AML-193 (cell line): ENCODE measurements around the gene KLHL24.
A peak's percentile ranks its signal among the peaks of the same experiment; 100 is the strongest.
"Not testable (repeated sequence)": the region's sequence is repeated elsewhere in the genome, so short reads cannot be mapped to it uniquely, and the experiment has no call there.

ENCODE experiments used
- DNase-seq, 2 experiments: peaks; one replicate each; lab custom pipeline; 2025; lab: John Stamatoyannopoulos, UW

The KLHL24 gene

GRCh38 chr3:183636221-183637105, 1.0 kb downstream of the KLHL24 start:
- peak; percentile 99 for DNase-seq

- no peak for DNase-seq
Observed at GRCh38 chr3:183637106-183637486, 1.7 kb downstream of the KLHL24 start.

- DNase-seq: not testable (repeated sequence)
Observed at GRCh38 chr3:183637633-183638032, 2.2 kb downstream of the KLHL24 start.

- no peak for DNase-seq
Observed at GRCh38 chr3:183638101-183638852, 2.9 kb downstream of the KLHL24 start.

- DNase-seq: not testable (repeated sequence)
Observed at GRCh38 chr3:183640635-183641034, 5.2 kb downstream of the KLHL24 start.

- no peak for DNase-seq
Observed at GRCh38 chr3:183641882-183642281, 6.5 kb downstream of the KLHL24 start.

GRCh38 chr3:183644244-183644643, 8.8 kb downstream of the KLHL24 start:
- no peak for DNase-seq

GRCh38 chr3:183645254-183645653, 9.8 kb downstream of the KLHL24 start:
- no peak for DNase-seq

- no peak for DNase-seq
Observed at GRCh38 chr3:183650554-183650953, 15.1 kb downstream of the KLHL24 start.

GRCh38 chr3:183653209-183654064, 18.0 kb downstream of the KLHL24 start:
- DNase-seq: no peak

GRCh38 chr3:183654727-183655126, 19.3 kb downstream of the KLHL24 start:
- no peak for DNase-seq

- no peak for DNase-seq
Observed at GRCh38 chr3:183662099-183662498, 26.7 kb downstream of the KLHL24 start.

GRCh38 chr3:183664913-183665381, 29.5 kb downstream of the KLHL24 start:
- no peak for DNase-seq

GRCh38 chr3:183680061-183680460, 44.6 kb downstream of the KLHL24 start:
- no peak for DNase-seq

GRCh38 chr3:183687705-183688104, 52.3 kb downstream of the KLHL24 start:
- DNase-seq: no peak

GRCh38 chr3:183688874-183689273, 53.5 kb downstream of the KLHL24 start:
- DNase-seq: no peak

- not testable (repeated sequence) for DNase-seq
Observed at GRCh38 chr3:183689621-183690020, 54.2 kb downstream of the KLHL24 start.

- DNase-seq: no peak
Observed at GRCh38 chr3:183690402-183690995, 55.1 kb downstream of the KLHL24 start.

GRCh38 chr3:183692436-183692835, 57.0 kb downstream of the KLHL24 start:
- no peak for DNase-seq

GRCh38 chr3:183695569-183696364, 60.3 kb downstream of the KLHL24 start:
- DNase-seq: no peak

GRCh38 chr3:183697123-183697609, 61.7 kb downstream of the KLHL24 start:
- DNase-seq: no peak
